Measurements from ENCODE around the gene DUOX2.
"Not testable (repeated sequence)": the region's sequence is repeated elsewhere in the genome, so short reads cannot be mapped to it uniquely, and the experiment has no call there.

- not testable (repeated sequence) for TF ChIP-seq CTCF (IDR thresholded peaks at IDR 0.05); EZH2 (IDR thresholded peaks at IDR 0.05; ENCODE audit: borderline replicate concordance, insufficient read depth, low read depth, low read length, poor library complexity, severe bottlenecking)
These were observed 69.7 kb downstream of the DUOX2 start for GRCh38 chr15:45044270-45044669.

Measured in B cell (primary cell).